Activated CD8-positive, alpha-beta memory T cell treated with anti-CD3 and anti-CD28 coated beads for 36 hours (primary cell): ENCODE results near the gene CA7. TPM values are rescaled to one million over a fixed set of nuclear protein-coding genes. Genes with fewer than 3 reads are reported as not detected.

Experiments
- CTCF ChIA-PET: fragments of 350-600 bp; sonication (Branson Sonifier 250); formaldehyde crosslinking; loops from one replicate; lab custom pipeline; 2021; ENCODE audit warnings: antibody characterized with exemption; lab: Charles Lee
- POLR2A ChIA-PET: fragments of 350-600 bp; sonication (Branson Sonifier 250); formaldehyde crosslinking; loops from one replicate; lab custom pipeline; 2021; ENCODE audit warnings: antibody characterized with exemption; lab: Charles Lee
- total RNA-seq, 2 experiments: library from RNA; stranded (reverse); gene quantifications; one replicate each; pipeline ENCODE4 v1.2.3, GENCODE V29; 2021

The CA7 gene
- total RNA-seq, 2 experiments from 2014 or later, result not detected

- POLR2A ChIA-PET, result no interaction called here
- CTCF ChIA-PET, result interaction anchor here (0.8 to 1.2 kb wide), 2 partner anchors 10 to 42 kb away, joined by 3 read pairs; no protein-coding TSS in a partner anchor
Measured at GRCh38 chr16:66900721-66901441, 56.7 kb downstream of the CA7 start.

GRCh38 chr16:66901626-66902025 lies 57.4 kb downstream of the CA7 start:
- ChIA-PET CTCF (no interaction called here), POLR2A (interaction anchor here (0.7 kb wide), 1 partner anchor 9 kb away, joined by 5 read pairs; no protein-coding TSS in a partner anchor)

GRCh38 chr16:66902648-66903543 lies 58.7 kb downstream of the CA7 start:
- ChIA-PET CTCF (interaction anchor here (2.7 kb wide), 1 partner anchor 8 kb away, joined by 12 read pairs; no protein-coding TSS in a partner anchor), POLR2A (interaction anchor here (0.7 kb wide), 1 partner anchor 10 kb away, joined by 5 read pairs; no protein-coding TSS in a partner anchor)

Other genes with a start within 250 kb of the CA7 start
- gene CMTM3, start 239.7 kb upstream of the CA7 start, total RNA-seq, result 10 to 100 TPM; 66.8 to 67.4 TPM
- gene CMTM4, start 147.7 kb upstream of the CA7 start, total RNA-seq, result 1 to 10 TPM; 3.8 to 4.0 TPM
- gene DYNC1LI2, start 92.8 kb upstream of the CA7 start, total RNA-seq, result 10 to 100 TPM; 44.7 to 48.5 TPM
- gene TERB1, start 42.8 kb upstream of the CA7 start, total RNA-seq, result under 1 TPM in 1 of 2 experiments, not detected in 1; 0.30 TPM
- 100 to 1,000 TPM; 111 to 122 TPM for gene NAE1, start 13.4 kb upstream of the CA7 start, total RNA-seq
- gene PDP2, start 36.1 kb downstream of the CA7 start, total RNA-seq, result 10 to 100 TPM; 28.9 to 30.4 TPM
- not detected for gene CDH16, start 74.5 kb downstream of the CA7 start, total RNA-seq
- under 1 TPM; 0.32 to 0.50 TPM for gene RRAD, start 81.1 kb downstream of the CA7 start, total RNA-seq
- gene CIAO2B, start 90.0 kb downstream of the CA7 start, total RNA-seq, result 100 to 1,000 TPM; 174 to 177 TPM
- 10 to 100 TPM; 25.0 to 28.7 TPM for gene CES2, start 91.1 kb downstream of the CA7 start, total RNA-seq
- under 1 TPM; 0.31 to 0.57 TPM for gene CES3, start 116.9 kb downstream of the CA7 start, total RNA-seq
- gene CES4A, start 144.2 kb downstream of the CA7 start, total RNA-seq, result 1 to 10 TPM; 4.5 to 5.2 TPM
- 100 to 1,000 TPM; 140 to 147 TPM for gene CBFB, start 184.7 kb downstream of the CA7 start, total RNA-seq